ENCODE results near the gene CREBBP.

The CREBBP gene

DNA sequence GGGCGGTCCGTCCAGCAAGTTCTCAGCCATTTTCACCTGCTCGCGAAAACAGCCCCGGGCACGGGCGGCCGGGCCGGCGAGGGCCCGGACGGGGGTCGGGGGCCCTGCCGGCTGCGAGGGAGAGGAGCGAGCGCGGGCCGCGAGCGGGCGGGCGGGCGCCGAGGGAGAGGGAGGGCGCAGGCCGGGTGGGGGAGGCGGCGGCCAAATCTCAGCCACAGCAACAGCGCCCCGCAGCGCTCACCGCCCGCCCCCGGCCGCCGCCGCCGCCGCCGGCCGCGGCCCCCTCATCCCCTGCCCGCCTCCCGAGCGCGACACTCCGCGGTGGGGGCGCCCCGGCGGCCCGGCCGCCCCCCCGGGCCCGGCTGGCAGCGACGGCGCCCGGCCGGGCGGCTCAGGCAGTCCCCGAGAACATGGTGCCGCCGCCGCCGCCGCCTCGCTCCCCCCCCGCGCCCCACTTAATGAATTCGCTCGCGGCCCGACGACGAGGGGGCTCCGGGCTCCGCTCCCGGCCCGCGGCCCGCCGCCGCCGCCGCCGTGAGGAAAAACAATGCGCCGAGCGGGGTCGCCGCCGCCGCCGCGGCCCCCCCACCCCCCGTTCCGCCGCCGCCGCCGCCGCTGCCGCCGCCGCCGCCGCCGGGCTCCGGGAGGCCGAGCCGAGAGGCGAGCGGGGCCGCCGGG lies 487 bp downstream of the CREBBP start:
- DNase-seq (ENCODE audit: low read depth in 2 of 3, low spot score in 2 of 3): peak in 2 of 3 experiments; percentile 42 to 45

DNA sequence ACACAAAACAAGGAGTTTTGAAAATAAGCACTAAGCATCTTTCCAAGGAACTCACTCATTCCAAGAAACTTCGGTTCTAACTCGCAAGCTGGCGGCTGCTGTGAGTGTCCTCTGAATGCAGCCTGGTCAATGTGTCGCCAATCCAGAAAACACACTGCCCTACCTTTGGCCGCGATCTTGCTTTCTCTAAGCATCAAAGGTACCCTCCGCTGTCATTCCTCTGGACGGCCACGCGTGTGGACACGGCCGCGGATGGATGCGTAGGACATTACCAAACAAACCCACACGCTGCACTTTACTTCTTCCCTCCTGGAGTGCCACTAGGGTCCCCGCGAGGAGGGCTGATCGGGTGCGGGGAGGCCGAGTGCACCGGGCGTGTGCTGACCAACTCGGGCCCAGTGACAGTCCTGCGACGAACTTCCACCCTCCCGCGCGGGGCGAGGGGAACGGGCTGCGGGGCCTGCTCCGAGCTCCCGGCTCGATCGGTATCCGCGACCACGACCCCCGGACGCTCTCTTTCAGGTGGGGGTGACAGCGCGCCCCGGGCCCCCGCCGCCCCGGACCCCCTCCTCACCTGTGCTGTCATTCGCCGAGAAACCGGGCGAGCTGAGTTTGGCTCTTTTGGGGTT lies 1.1 kb downstream of the CREBBP start:
- DNase-seq (ENCODE audit: low read depth in 2 of 3, low spot score in 2 of 3): no peak

- DNase-seq (ENCODE audit: low read depth in 2 of 3, low spot score in 2 of 3): no peak
Observed at GRCh38 chr16:3878610-3879009, 1.9 kb downstream of the CREBBP start.

DNA sequence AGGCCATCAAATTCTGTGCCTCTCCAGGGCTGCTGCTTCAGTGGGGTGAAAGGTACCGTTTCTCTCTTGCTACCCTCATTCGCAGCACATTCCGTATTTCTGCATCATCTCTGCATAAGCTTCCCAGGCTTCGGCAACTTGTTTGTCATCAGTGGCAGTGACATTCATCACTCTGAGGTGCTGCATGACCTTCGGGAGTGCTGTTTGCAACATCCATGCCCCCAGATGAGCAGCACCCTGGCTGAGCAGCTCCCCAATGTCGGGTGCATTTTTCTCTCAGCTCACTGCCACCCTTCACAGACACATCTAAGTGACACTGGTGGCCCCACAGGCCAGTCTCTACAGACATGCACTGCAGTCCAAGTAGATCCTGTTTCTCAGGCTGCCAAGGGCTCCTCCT lies 3.8 kb downstream of the CREBBP start:
- no peak for DNase-seq (ENCODE audit: low read depth in 2 of 3, low spot score in 2 of 3)

GRCh38 chr16:3876160-3876559 lies 4.4 kb downstream of the CREBBP start:
- no peak for DNase-seq (ENCODE audit: low read depth in 2 of 3, low spot score in 2 of 3)

GRCh38 chr16:3874794-3875692 lies 5.5 kb downstream of the CREBBP start:
- DNase-seq (ENCODE audit: low read depth in 2 of 3, low spot score in 2 of 3): no peak

GRCh38 chr16:3874242-3874641 lies 6.3 kb downstream of the CREBBP start:
- DNase-seq (ENCODE audit: low read depth in 2 of 3, low spot score in 2 of 3): no peak

DNA sequence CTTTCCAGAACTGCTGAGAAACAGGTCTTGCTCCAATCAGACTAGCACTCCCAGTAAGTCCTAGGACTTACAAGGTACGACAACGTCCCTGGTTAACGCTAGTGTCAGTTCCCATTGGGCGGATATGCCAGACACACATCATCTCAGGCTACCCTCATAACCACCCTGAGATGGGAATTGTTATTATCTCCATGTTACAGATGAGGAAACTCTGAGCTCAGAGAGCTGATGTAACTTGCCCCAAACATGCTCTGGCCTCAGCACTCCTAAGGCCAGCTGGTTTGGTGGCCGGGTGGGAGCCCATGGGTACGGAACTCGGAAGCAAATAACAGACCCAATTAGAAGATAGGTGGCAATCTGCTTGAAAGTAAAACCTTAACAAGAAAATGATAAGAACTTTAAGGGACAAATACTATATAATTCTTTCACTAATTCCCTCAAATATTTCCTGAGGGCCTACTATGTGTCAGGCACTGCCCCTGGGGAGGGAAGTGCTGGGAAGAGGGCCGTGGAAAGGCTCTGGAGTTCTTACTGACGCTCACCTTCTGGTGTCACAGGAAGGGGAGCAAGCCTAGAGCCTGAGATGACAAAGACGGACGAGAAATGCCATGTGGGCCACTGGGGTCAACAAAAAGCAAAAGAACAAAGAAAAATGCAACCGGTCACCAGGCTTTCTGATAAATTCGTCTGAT lies 6.9 kb downstream of the CREBBP start:
- DNase-seq (ENCODE audit: low read depth in 2 of 3, low spot score in 2 of 3): no peak

DNA sequence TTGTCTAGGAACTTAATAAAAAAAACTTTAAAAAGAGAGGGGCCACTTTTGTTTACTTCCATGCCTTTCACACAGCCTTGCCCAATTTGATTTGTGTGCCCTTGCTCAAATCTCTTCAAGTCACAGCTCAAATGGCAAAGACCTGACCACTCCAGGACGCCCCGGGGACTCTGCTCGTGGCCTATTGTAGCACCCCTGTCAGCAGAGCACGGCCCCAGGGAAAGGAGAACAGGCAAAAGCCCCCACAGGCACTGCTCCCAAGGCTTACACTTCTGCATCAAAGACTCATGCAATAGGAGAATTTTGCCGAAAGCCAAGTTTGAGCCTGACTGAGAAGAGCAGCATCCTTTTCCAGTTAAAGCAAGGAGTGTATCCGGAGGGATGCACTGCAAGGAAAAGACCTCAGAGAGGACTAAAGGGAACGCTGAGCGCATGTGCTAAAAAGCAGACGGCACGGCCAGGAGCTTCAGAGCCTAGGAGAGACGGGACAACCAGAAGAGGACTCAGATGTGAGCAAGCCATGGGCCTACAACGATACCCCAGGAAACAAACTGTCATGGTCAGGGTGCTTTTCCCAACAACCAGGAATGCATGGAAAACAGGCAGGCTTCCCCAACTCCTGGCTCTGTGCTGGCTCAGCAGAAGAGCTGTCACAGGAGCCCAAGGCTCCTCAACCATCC lies 8.2 kb downstream of the CREBBP start:
- DNase-seq (ENCODE audit: low read depth in 2 of 3, low spot score in 2 of 3): no peak

GRCh38 chr16:3868967-3869366 lies 11.5 kb downstream of the CREBBP start:
- DNase-seq (ENCODE audit: low read depth in 2 of 3, low spot score in 2 of 3): no peak

DNA sequence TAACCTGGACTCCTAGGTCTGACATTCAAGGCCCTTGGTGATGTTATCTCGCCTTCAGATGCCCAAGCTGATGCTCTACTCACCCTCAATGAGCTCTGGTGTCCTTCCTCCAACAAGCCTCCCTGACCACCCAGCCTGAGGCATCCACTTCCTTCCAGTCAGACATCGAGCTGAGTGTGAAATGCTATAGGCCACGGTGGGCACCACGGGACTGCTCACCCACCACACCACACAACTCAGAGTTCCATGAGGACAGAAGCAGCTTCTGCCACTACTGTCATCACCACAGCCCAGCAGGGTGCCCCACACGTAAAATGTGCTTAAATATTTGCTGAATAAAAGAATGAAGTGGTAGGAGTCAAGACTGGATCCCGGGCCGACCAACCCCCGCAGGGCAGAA lies 12.0 kb downstream of the CREBBP start:
- DNase-seq (ENCODE audit: low read depth in 2 of 3, low spot score in 2 of 3): no peak

GRCh38 chr16:3866703-3867431 lies 13.6 kb downstream of the CREBBP start:
- no peak for DNase-seq (ENCODE audit: low read depth in 2 of 3, low spot score in 2 of 3)

DNA sequence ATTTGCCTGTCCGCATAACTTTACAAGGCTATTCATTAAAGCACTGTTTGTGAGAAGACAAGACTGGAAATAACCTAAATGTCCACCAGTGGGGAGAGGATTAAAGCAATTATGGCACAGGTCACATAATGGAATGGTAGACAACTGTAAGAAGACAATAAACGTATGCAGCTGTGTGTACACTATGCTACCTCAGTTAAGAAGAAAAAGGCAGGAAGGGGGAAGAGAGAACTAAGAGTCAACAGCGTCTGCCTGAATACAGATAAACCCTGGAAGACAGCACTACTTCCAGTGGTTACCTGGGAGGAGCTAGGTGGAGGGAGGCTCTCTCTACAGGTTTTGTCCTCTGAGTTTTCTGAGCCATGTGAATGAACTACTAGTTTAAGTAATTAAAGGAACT lies 15.3 kb downstream of the CREBBP start:
- DNase-seq (ENCODE audit: low read depth in 2 of 3, low spot score in 2 of 3): no peak

DNA sequence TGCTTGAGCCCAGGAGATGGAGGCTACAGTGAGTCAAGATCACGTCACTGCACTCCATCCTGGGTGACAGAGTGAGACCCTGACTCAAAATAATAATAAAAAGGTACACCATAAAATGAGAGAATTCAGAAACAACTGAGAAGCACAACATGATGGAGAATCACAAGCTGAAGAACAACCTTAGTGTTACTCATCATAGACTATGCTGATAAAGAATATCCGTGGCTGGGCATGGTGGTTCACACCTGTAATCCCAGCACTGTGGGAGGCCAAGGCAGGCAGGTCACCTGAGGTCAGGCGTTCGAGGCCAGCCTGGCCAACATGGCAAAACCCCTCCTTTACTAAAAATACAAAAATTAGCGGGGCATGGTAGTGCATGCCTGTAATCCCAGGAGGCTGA lies 16.0 kb downstream of the CREBBP start:
- no peak for DNase-seq (ENCODE audit: low read depth in 2 of 3, low spot score in 2 of 3)

GRCh38 chr16:3863587-3863986 lies 16.9 kb downstream of the CREBBP start:
- DNase-seq (ENCODE audit: low read depth in 2 of 3, low spot score in 2 of 3): no peak

DNA sequence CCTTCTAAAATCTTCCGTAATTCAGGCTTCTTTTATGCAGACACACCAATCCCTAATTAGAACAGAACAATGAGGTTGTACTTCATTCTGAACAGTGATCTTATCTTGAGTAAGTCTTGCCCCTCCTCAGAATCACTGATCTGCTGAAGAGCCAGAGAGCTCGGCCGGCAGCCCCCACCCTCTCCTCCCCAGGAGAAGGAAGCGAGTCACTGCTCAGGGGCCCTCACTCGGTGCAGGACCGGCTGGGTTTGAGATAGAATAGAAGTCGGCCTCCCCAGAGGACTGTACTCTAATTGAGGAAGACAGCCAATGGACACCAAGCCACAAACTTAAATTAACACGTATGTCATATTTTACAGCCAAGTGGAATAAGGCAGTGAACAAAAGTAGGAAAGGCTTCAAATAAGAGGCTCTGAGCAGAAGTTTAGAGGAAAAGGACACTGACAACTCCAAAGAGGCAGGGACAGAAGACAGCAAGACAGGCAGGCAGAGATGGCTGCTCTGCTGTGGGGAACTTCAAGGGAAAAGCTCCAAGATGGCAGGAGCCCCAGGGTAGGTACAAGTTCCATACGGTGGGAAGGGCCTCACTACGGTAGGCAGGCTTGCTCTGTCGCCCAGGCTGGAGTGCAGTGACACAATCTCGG lies 18.6 kb downstream of the CREBBP start:
- DNase-seq (ENCODE audit: low read depth in 2 of 3, low spot score in 2 of 3): no peak

- DNase-seq (ENCODE audit: low read depth in 2 of 3, low spot score in 2 of 3): no peak
Observed at GRCh38 chr16:3859889-3860288, 20.6 kb downstream of the CREBBP start.

- DNase-seq (ENCODE audit: low read depth in 2 of 3, low spot score in 2 of 3): no peak
Observed at GRCh38 chr16:3858801-3859200, 21.7 kb downstream of the CREBBP start.

GRCh38 chr16:3857189-3858043 lies 23.1 kb downstream of the CREBBP start:
- no peak for DNase-seq (ENCODE audit: low read depth in 2 of 3, low spot score in 2 of 3)

Measured in activated CD8-positive, alpha-beta memory T cell treated with anti-CD3 and anti-CD28 coated beads for 48 hours (primary cell).